LNCaP clone FGC (cell line): ENCODE measurements around the gene ACAT1.

Source experiments
- DNase-seq: peaks from one replicate; pipeline ENCODE4 v3.0.0-alpha.2; 2011; ENCODE audit warnings: low read depth
- H3K4me3 ChIP-seq: 2 replicates; pipeline ENCODE4 v1.5.1; 2011; ENCODE audit warnings: mild to moderate bottlenecking, low read depth, low read length, control low read depth
- TF ChIP-seq, protein P1 (sequence below): IDR thresholded peaks from 2 replicates; pipeline ENCODE4 v1.5.1; 2012; ENCODE audit warnings: mild to moderate bottlenecking; ENCODE audit not compliant: control insufficient read depth, insufficient read depth; ENCODE audit errors: extremely low read depth

ACAT1 gene

DNA sequence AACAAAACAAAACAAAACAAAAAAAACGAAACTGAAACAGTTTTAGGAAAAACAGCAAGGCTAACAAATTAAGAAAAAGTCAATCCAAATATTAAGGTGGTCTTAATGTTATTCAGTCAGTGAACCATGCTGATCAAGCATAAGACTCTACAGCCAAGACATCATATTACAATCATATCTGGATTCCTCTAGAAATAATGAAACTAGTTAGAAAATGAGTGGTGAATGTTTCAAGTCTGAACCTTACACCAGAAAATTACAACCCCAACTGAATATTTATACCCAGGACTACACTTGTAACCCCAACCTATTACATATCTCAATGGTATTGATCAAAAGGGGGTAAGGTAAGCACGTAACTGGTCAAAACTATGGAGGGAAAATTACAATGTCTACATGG lies 48.8 kb downstream of the ACAT1 start:
- H3K4me3 ChIP-seq: no peak overlapping the region
- TF ChIP-seq, protein P1, sequence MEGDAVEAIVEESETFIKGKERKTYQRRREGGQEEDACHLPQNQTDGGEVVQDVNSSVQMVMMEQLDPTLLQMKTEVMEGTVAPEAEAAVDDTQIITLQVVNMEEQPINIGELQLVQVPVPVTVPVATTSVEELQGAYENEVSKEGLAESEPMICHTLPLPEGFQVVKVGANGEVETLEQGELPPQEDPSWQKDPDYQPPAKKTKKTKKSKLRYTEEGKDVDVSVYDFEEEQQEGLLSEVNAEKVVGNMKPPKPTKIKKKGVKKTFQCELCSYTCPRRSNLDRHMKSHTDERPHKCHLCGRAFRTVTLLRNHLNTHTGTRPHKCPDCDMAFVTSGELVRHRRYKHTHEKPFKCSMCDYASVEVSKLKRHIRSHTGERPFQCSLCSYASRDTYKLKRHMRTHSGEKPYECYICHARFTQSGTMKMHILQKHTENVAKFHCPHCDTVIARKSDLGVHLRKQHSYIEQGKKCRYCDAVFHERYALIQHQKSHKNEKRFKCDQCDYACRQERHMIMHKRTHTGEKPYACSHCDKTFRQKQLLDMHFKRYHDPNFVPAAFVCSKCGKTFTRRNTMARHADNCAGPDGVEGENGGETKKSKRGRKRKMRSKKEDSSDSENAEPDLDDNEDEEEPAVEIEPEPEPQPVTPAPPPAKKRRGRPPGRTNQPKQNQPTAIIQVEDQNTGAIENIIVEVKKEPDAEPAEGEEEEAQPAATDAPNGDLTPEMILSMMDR: no peak
- no peak for DNase-seq

DNA sequence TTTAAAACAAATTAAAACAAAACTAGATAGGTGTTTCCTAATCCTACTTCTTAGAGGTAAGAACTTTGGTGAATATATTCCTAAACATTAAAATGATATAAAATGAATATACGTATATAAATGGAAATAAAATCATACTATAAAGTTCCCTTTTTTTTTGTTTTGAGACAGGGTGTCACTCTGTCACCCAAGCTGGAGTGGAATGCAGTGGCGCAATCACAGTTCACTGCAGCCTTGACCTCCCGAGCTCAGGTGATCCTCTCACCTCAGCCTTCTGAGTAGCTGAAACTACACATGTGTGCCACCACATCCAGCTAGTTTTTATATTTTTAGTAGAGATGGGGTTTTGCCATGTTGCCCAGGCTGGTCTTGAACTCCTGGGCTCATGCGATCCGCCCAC lies 56.2 kb downstream of the ACAT1 start:
- no peak overlapping the region for H3K4me3 ChIP-seq
- DNase-seq: no peak
- TF ChIP-seq, protein P1: no peak

DNA sequence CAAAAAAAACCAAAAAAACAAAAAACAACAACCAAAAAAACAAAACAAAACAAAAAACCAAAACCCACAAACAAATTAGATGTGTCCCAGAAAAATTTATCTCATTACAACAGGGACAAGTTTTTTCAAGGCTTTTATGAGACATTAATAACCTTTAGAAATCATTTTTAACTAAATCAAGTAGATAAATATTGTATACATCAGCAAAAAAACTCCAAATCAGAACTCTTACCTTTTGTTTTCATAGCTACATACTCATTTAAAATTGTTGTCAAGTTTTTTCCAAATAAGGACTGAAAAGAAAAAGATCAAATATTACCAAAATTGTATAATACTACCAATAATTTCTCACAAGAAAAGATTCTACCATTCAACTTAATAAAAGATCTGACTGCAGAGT lies 72.4 kb downstream of the ACAT1 start:
- TF ChIP-seq, protein P1: no peak
- no peak overlapping the region for H3K4me3 ChIP-seq
- DNase-seq: no peak

DNA sequence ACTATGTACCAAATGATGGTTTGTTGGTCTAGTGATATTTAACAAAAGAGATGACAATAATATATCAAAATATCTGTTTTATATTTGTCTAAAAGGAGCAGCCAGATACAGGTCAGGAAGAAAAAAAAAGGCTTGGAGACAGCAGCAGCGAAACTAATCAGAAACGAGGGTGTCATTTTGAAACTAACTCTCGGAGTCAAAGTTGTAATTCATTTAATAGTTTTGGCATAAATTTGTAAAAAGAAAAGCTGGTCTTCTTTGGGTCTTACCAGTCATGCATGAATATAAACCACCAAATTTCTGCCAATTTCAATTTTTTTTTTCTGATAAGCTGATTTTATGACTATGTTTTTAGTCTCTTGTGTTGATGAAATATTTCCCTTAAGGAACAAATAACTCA lies 75.5 kb downstream of the ACAT1 start:
- H3K4me3 ChIP-seq: no peak overlapping the region
- TF ChIP-seq, protein P1: no peak
- DNase-seq: no peak
